HG03432 (cell line): Measurements from ENCODE around the gene OR8B12.
"Not testable (repeated sequence)": the region's sequence is repeated elsewhere in the genome, so short reads cannot be mapped to it uniquely, and the experiment has no call there.

Source experiments
- ATAC-seq: cut with Tn5 transposase; IDR thresholded peaks from one replicate; pipeline ENCODE4 v1.9.1; 2021; ENCODE audit warnings: mild to moderate bottlenecking, moderate library complexity; ENCODE audit not compliant: unreplicated experiment

Gene OR8B12

GRCh38 chr11:124533626-124534025 lies 9.8 kb downstream of the OR8B12 start:
- ATAC-seq = no peak

- no peak for ATAC-seq
Measured at GRCh38 chr11:124520550-124520854, 23.0 kb downstream of the OR8B12 start.

GRCh38 chr11:124519850-124520549 lies 23.5 kb downstream of the OR8B12 start:
- no peak for ATAC-seq

GRCh38 chr11:124518989-124519451 lies 24.4 kb downstream of the OR8B12 start:
- no peak for ATAC-seq

- ATAC-seq = no peak
Measured at GRCh38 chr11:124517314-124517713, 26.1 kb downstream of the OR8B12 start.

- not testable (repeated sequence) for ATAC-seq
Measured at GRCh38 chr11:124514675-124515074, 28.8 kb downstream of the OR8B12 start.

- ATAC-seq = no peak
Measured at GRCh38 chr11:124514131-124514530, 29.3 kb downstream of the OR8B12 start.

- ATAC-seq = no peak
Measured at GRCh38 chr11:124511745-124512144, 31.7 kb downstream of the OR8B12 start.

GRCh38 chr11:124510279-124510678 lies 33.2 kb downstream of the OR8B12 start:
- ATAC-seq = no peak

- no peak for ATAC-seq
Measured at GRCh38 chr11:124499711-124500110, 43.7 kb downstream of the OR8B12 start.

GRCh38 chr11:124493016-124493655 lies 50.3 kb downstream of the OR8B12 start:
- ATAC-seq = no peak
